Neural cell (in vitro differentiated cells): ENCODE data around the gene KIF6. TPM values are rescaled to one million over a fixed set of nuclear protein-coding genes. Genes with fewer than 3 reads are reported as not detected.

Experiments used
- H2AFZ ChIP-seq: fragments of 200-600, 300-800 bp; sonication (generic), shearing (Covaris generic); 2 replicates; pipeline ENCODE4 v1.6.0; 2014; ENCODE audit warnings: low read depth, mild to moderate bottlenecking, antibody characterized with exemption, low read length, moderate library complexity
- H3F3A ChIP-seq: fragments of 200-600 bp; shearing (Covaris generic); 2 replicates; pipeline ENCODE4 v1.6.1; 2016; ENCODE audit warnings: mild to moderate bottlenecking, moderate library complexity, mixed read lengths, antibody characterized with exemption, low read length; ENCODE audit not compliant: insufficient read depth, poor library complexity, severe bottlenecking
- H3K27ac ChIP-seq: fragments of 200-600, 300-800 bp; sonication (generic), shearing (Covaris generic); 2 replicates; pipeline ENCODE4 v1.5.1; 2014; ENCODE audit warnings: mild to moderate bottlenecking, low read length, moderate library complexity
- H3K27me3 ChIP-seq: fragments of 300-800, 200-600 bp; sonication (generic), shearing (Covaris generic); 2 replicates; pipeline ENCODE4 v1.6.0; 2014; ENCODE audit warnings: mild to moderate bottlenecking, low read depth, low read length, moderate library complexity; ENCODE audit not compliant: insufficient read depth
- H3K36me3 ChIP-seq: fragments of 300-800, 200-600 bp; sonication (generic), shearing (Covaris generic); 2 replicates; pipeline ENCODE4 v1.5.1; 2014; ENCODE audit warnings: mild to moderate bottlenecking, antibody characterized with exemption, low read length, moderate library complexity; ENCODE audit not compliant: insufficient read depth
- H3K4me2 ChIP-seq: fragments of 300-800, 200-600 bp; sonication (generic), shearing (Covaris generic); 2 replicates; pipeline ENCODE4 v1.6.0; 2014; ENCODE audit warnings: mild to moderate bottlenecking, low read length
- H3K4me3 ChIP-seq: fragments of 300-800, 200-600 bp; sonication (generic), shearing (Covaris generic); 2 replicates; pipeline ENCODE4 v1.5.1; 2014; ENCODE audit warnings: mild to moderate bottlenecking, low read length, moderate library complexity
- H3K79me2 ChIP-seq: fragments of 200-600 bp; shearing (Covaris generic); replicated peaks from 2 replicates; pipeline ENCODE4 v1.6.0; 2014; ENCODE audit warnings: mild to moderate bottlenecking, low read length, moderate library complexity; ENCODE audit not compliant: insufficient read depth
- H3K9ac ChIP-seq: fragments of 300-800, 200-600 bp; sonication (generic), shearing (Covaris generic); 2 replicates; pipeline ENCODE4 v1.6.1; 2016; ENCODE audit warnings: mild to moderate bottlenecking, low read length, mixed read lengths
- H3K9me2 ChIP-seq: fragments of 200-600 bp; shearing (Covaris generic); 2 replicates; pipeline ENCODE4 v1.6.1; 2016; ENCODE audit warnings: mild to moderate bottlenecking, low read length, mixed read lengths; ENCODE audit not compliant: insufficient read depth
- H3K9me3 ChIP-seq: fragments of 200-600, 300-800 bp; sonication (generic), shearing (Covaris generic); 2 replicates; pipeline ENCODE4 v1.6.1; 2016; ENCODE audit warnings: mild to moderate bottlenecking, mixed run types, low read length, moderate library complexity, mixed read lengths
- H4K20me1 ChIP-seq: fragments of 200-600 bp; shearing (Covaris generic); 2 replicates; pipeline ENCODE4 v1.6.1; 2016; ENCODE audit warnings: mild to moderate bottlenecking, mixed run types; ENCODE audit not compliant: insufficient read depth
- EP300 ChIP-seq: fragments of 450-650 bp; conservative IDR thresholded peaks from 2 replicates; pipeline ENCODE4 v1.6.1; 2014; ENCODE audit warnings: antibody characterized with exemption, mild to moderate bottlenecking, moderate library complexity; ENCODE audit not compliant: poor library complexity, severe bottlenecking
- EZH2 ChIP-seq: fragments of 200-600, 300-800 bp; shearing (Covaris generic), sonication (generic); IDR thresholded peaks from 2 replicates; pipeline ENCODE4 v1.6.1; 2014; ENCODE audit warnings: antibody characterized with exemption, low read length, borderline replicate concordance, mild to moderate bottlenecking; ENCODE audit not compliant: insufficient read depth, poor library complexity, severe bottlenecking
- MXI1 ChIP-seq: fragments of 450-650 bp; conservative IDR thresholded peaks from 2 replicates; pipeline ENCODE4 v1.6.1; 2014; ENCODE audit warnings: antibody characterized with exemption, mild to moderate bottlenecking; ENCODE audit not compliant: poor library complexity, severe bottlenecking
- POLR2AphosphoS5 ChIP-seq: IDR thresholded peaks from 2 replicates; pipeline ENCODE4 v1.6.1; 2012
- RAD21 ChIP-seq: fragments of 450-650 bp; conservative IDR thresholded peaks from 2 replicates; pipeline ENCODE4 v1.6.1; 2014; ENCODE audit warnings: antibody characterized with exemption, mild to moderate bottlenecking, moderate library complexity
- SMC3 ChIP-seq: fragments of 450-650 bp; conservative IDR thresholded peaks from 2 replicates; pipeline ENCODE4 v1.6.1; 2014; ENCODE audit warnings: antibody characterized with exemption, mild to moderate bottlenecking, moderate library complexity; ENCODE audit not compliant: poor library complexity
- TAF1 ChIP-seq: IDR thresholded peaks from 2 replicates; pipeline ENCODE4 v1.6.1; 2012; ENCODE audit warnings: low read depth
- polyA plus RNA-seq: library from polyadenylated mRNA; depleted of rRNA; stranded (reverse); fragments of >200 nt; gene quantifications from 2 replicates; pipeline ENCODE4 v1.2.3, GENCODE V29; 2014
- TF ChIP-seq, protein P1 (sequence below): fragments of 450-650 bp; IDR thresholded peaks from 2 replicates; pipeline ENCODE4 v1.5.1; 2014; ENCODE audit warnings: antibody characterized with exemption, mild to moderate bottlenecking, moderate library complexity; ENCODE audit not compliant: poor library complexity, severe bottlenecking
- TF ChIP-seq, protein P2 (sequence below): IDR thresholded peaks from 2 replicates; pipeline ENCODE4 v1.6.1; 2012; ENCODE audit warnings: borderline replicate concordance

KIF6 gene
- polyA plus RNA-seq, 1 donor from 2014 or later: 2.1 TPM

DNA sequence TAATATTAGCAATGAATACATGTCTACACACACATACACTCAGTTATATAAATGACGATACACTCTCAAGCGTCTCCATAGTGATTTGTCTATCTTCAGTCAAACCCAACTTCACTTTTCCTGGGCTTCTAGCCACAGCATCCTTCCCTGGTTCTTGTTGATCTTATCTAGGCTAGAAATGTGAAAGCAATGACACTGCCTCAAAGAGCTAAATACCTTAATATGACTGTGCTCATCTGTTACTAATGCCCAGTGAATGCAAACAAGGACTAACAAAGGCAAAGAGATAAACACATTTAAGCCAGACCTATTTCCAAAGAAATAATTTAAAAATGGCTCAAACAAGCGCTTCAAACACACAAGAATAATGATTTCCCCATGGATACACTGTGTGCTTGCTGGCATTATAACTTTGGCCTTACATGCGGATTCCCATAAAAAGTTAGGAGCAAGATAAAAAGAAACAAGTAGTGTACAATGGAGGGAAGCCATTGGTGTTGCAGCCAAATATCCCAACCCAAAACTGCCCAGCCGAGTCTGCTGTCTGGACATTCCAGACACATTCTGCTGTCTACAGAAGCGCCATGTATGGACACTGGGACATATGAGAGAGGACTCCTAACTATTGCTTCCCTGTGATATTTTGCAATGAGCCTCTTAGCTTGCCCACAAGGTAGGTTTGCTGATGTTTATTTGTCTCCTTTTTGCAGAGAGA lies 47.5 kb upstream of the KIF6 start:
- Histone ChIP-seq H2AFZ (no peak overlapping the region), H3K36me3 (no peaks in the 10 kb centered on the region), H3K9me3 (no peaks in the 10 kb centered on the region), H3F3A (no peaks in the 10 kb centered on the region), H3K27ac (no peak overlapping the region), H3K79me2 (no peaks in the 10 kb centered on the region), H3K4me2 (no peak overlapping the region), H3K9ac (no peak overlapping the region), H3K9me2 (no peaks in the 10 kb centered on the region), H3K27me3 (no peaks in the 10 kb centered on the region), H4K20me1 (no peaks in the 10 kb centered on the region), H3K4me3 (no peak overlapping the region)
- TF ChIP-seq, protein P1, sequence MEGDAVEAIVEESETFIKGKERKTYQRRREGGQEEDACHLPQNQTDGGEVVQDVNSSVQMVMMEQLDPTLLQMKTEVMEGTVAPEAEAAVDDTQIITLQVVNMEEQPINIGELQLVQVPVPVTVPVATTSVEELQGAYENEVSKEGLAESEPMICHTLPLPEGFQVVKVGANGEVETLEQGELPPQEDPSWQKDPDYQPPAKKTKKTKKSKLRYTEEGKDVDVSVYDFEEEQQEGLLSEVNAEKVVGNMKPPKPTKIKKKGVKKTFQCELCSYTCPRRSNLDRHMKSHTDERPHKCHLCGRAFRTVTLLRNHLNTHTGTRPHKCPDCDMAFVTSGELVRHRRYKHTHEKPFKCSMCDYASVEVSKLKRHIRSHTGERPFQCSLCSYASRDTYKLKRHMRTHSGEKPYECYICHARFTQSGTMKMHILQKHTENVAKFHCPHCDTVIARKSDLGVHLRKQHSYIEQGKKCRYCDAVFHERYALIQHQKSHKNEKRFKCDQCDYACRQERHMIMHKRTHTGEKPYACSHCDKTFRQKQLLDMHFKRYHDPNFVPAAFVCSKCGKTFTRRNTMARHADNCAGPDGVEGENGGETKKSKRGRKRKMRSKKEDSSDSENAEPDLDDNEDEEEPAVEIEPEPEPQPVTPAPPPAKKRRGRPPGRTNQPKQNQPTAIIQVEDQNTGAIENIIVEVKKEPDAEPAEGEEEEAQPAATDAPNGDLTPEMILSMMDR: no peak
- TF ChIP-seq EP300 (no peak), EZH2 (no peak), POLR2AphosphoS5 (no peak), RAD21 (no peak), TAF1 (no peak), SMC3 (no peak), MXI1 (no peak)
- TF ChIP-seq, protein P2, sequence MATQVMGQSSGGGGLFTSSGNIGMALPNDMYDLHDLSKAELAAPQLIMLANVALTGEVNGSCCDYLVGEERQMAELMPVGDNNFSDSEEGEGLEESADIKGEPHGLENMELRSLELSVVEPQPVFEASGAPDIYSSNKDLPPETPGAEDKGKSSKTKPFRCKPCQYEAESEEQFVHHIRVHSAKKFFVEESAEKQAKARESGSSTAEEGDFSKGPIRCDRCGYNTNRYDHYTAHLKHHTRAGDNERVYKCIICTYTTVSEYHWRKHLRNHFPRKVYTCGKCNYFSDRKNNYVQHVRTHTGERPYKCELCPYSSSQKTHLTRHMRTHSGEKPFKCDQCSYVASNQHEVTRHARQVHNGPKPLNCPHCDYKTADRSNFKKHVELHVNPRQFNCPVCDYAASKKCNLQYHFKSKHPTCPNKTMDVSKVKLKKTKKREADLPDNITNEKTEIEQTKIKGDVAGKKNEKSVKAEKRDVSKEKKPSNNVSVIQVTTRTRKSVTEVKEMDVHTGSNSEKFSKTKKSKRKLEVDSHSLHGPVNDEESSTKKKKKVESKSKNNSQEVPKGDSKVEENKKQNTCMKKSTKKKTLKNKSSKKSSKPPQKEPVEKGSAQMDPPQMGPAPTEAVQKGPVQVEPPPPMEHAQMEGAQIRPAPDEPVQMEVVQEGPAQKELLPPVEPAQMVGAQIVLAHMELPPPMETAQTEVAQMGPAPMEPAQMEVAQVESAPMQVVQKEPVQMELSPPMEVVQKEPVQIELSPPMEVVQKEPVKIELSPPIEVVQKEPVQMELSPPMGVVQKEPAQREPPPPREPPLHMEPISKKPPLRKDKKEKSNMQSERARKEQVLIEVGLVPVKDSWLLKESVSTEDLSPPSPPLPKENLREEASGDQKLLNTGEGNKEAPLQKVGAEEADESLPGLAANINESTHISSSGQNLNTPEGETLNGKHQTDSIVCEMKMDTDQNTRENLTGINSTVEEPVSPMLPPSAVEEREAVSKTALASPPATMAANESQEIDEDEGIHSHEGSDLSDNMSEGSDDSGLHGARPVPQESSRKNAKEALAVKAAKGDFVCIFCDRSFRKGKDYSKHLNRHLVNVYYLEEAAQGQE: no peak

DNA sequence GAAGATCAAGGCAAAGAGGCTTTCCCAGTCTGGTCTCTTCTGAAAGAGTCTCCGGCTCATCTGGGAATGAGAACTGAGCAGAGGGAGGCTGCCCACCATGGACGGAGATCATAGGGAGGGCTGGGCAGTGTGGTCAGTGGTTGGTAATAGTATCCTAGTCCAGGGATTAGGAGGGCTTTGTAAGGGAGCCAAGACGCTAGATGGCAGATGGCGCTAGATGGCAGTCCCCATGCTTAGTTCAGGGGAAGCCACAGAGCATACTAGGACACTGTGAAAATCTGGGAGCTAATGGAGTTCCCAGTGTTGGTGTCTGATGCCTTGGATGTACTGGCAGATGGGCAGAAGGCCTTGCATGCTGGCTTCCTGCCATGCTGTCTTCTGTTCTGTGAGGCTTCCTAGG lies 45.2 kb upstream of the KIF6 start:
- Histone ChIP-seq H3K9me3 (no peaks in the 10 kb centered on the region), H3K4me3 (no peak overlapping the region)

More for the DNA sequence above, 45.2 kb upstream of the KIF6 start:
- TF ChIP-seq POLR2AphosphoS5 (no peak), EP300 (no peak), RAD21 (no peak), SMC3 (no peak), EZH2 (no peak), MXI1 (no peak), TAF1 (no peak)
- TF ChIP-seq, protein P1: no peak
- TF ChIP-seq, protein P2: no peak
- H3K27ac ChIP-seq: no peak overlapping the region
- no peak overlapping the region for H2AFZ ChIP-seq
- H3K36me3 ChIP-seq: no peaks in the 10 kb centered on the region
- no peak overlapping the region for H3K4me2 ChIP-seq
- H3K79me2 ChIP-seq: no peaks in the 10 kb centered on the region
- no peaks in the 10 kb centered on the region for H4K20me1 ChIP-seq
- H3F3A ChIP-seq: no peaks in the 10 kb centered on the region
- H3K9me2 ChIP-seq: no peaks in the 10 kb centered on the region
- H3K27me3 ChIP-seq: no peaks in the 10 kb centered on the region
- no peak overlapping the region for H3K9ac ChIP-seq
